GM18502 (cell line): ENCODE data around the gene NPVF.
A peak's percentile ranks its signal among the peaks of the same experiment; 100 is the strongest.

Source experiments
- ATAC-seq: cut with Tn5 transposase; IDR thresholded peaks from one replicate; pipeline ENCODE4 v1.9.1; 2021; ENCODE audit warnings: mild to moderate bottlenecking; ENCODE audit not compliant: unreplicated experiment, poor library complexity

NPVF gene, protein sequence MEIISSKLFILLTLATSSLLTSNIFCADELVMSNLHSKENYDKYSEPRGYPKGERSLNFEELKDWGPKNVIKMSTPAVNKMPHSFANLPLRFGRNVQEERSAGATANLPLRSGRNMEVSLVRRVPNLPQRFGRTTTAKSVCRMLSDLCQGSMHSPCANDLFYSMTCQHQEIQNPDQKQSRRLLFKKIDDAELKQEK

DNA sequence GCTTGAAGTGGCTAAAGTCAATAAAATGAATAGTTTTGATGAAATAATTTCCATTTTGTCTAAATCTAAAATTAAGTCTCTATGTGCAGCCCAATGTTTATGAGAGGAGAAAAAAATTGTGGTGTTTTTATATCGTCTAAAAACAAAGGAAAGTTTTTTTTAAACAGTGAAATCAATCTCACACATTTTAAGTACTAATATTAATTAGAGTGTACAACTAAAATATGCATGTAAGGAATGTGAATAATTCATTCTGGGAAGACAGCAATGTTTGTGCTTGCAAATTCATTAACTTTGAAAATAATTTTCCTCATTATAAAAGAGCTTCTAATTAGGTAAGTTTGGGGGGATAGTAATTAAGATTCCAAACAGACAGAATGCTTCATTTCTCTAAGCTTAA is at the start of gene NPVF:
TSS of gene NPVF (minus strand) at position 101 of the 400 bp plus-strand sequence. CDS start at position 54, 47 bp downstream.
- no peak for ATAC-seq

DNA sequence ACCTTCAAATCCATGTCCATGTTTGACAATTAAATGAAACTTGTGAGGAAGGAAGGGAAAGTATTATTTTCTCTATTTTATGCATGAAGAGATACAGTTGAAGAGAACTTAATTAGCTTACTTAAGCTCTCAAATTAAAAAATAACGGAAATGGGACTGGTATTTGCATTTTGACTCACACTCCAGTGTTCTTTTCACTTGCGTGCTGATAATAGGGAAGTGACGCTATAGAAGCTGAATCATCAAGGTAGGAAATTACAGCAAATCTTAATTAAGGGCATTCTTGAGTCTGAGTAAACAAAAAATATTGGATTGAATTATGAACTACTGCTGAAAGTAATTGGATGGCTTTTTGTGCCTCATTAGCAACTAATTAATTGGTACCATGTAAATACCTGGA is 44.0 kb upstream of the NPVF start:
- no peak for ATAC-seq

DNA sequence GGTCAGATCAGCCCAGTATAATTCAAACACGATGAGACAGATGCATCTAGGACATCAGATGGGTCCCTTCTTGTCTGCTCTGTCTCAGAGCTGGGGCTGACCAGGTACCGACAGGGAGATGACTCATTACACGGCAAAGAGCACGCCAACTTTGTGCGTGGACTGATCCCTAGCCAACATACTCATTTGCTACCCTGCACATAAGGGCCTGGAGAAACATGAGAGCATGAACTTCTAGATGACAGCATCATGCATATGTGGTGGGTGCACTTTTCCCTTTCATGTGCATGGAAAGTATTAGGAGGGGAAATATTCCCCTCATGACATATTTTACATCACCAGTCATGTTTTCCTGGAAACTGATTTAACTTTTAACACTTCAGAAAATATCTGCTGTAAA is 35.1 kb upstream of the NPVF start:
- ATAC-seq: no peak

DNA sequence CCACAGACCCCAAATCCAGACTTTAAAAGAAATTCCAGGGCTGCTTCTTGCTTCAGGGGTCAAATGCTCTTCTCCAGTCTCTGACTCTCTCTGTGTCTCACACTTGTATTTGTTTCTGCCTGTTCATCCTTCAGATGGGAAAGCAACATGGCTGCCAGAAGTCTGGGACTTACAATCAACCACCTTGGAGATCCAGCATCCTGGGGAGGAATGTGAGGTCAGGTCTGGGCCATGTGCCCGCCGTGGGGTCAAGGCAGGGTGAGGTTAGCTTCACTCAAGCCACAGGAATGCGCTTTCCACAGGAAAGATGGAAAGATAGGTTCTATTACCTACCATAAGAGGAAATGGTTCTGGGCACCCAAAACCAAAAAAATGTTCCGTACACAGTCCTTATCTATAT is 34.3 kb upstream of the NPVF start:
- ATAC-seq: no peak

DNA sequence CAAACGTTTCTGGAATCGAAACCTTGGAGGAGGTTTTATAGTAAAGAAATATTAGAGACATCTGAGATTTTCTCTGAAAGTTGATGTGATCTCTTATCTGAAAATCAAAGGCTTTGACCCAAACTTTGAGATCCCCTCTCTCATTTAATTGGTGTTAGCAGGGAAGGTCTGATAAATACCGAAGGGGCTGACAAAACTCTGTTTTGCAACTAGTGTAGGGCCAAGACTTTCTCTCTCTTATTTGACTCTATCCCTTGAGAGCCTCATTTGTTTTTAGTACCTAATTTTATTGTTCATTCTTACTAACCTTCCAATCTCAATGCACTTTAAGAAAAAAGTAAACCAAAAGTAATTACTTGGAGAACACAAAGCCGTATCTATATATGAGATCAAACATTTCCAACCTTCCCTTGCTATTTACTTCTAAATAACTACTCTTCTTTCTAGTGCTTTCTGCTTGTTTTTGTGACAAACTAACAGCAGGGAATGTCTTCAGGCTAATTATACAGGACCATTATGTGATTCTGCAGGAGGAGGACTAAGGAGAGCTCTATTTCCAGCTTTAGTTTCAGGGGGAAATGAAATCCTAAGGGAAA is 33.4 kb upstream of the NPVF start:
- no peak for ATAC-seq

DNA sequence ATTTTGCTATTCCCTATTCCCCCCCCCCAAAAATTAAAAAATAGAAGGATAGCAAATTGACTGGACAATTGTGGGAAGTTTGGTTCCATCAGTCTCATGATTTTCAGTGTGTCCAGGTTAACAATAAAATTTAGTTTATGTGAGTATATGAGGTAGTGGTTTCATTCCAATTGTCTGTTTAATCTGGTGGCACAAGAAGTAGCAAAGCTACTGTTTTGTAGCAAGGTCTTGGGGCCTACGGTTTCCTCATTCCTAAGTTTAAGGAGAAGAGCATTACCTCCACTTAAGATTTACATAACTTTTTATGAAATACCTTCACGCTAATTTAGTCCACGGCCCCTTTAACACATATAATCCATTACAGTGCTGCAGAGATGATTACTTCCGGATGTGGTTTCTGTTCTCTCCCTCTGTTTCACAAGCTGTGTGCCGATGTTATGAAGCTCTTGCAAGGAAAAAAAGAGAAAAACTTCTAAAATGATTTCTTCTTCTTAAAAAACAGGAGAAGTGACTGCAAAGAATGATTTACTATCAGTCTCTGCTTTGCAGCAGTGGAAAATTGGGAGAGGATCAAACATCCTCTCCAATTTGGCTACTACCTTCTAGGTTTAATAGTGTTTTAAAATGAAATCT is 32.7 kb upstream of the NPVF start:
- ATAC-seq: no peak

DNA sequence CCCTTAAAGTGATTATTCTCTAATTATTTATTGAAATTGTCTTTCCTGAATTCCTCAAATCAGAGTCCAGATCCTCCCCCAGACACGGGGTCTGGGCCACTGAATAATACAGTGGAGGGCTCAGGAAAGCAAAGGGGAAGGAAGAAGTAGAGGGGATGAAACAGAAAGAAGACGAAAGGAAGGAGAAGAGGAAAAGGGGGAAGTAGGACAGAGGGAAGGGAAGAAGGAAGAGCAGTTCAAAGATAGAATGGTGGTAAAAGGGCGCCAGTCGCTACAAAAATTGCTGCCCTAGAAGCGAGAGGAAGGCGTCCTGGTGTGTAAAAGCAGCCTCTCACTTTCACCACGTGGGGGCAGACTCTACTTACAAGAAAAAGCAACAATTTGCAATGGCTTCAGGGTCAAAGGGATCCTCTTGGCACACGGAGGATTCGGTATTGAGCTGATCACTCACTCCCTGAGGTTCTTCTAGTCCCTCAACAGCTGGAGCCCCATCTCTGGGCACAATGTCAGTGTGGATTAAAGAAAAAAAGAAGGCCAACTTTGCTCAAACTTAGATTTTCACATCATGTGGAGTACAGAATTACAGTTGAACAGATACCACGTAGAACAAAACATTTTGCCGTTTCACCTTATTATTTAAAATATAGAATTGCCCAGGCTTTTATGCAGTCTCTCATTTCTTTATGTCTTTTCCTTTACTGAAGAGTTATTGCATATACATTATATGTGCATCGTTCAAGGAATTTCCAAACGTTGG is 31.4 kb upstream of the NPVF start:
- peak; percentile 62 for ATAC-seq

DNA sequence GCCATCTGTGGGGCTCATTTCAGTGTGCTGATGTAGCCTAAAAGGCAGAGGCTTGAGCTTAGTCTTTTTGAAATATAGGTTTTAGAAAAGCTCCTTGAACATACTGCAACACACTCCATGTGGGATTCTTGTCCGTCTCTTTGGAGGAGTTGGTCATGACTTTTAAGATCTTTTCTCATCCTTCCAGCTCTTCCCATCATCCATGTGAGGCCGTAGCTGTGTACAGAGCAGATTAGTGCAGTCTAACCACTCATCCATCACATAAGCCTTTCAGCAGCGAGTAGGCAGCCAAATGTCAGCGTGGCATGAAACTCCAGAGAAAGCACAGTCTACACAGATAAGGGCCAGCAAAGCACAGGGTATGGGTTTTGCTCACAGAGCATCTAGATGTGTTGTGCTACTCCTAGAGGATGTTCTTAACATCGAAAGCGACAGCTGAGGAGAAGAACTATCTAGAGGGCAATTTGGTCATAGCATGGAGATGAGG is 28.1 kb upstream of the NPVF start:
- ATAC-seq: no peak

DNA sequence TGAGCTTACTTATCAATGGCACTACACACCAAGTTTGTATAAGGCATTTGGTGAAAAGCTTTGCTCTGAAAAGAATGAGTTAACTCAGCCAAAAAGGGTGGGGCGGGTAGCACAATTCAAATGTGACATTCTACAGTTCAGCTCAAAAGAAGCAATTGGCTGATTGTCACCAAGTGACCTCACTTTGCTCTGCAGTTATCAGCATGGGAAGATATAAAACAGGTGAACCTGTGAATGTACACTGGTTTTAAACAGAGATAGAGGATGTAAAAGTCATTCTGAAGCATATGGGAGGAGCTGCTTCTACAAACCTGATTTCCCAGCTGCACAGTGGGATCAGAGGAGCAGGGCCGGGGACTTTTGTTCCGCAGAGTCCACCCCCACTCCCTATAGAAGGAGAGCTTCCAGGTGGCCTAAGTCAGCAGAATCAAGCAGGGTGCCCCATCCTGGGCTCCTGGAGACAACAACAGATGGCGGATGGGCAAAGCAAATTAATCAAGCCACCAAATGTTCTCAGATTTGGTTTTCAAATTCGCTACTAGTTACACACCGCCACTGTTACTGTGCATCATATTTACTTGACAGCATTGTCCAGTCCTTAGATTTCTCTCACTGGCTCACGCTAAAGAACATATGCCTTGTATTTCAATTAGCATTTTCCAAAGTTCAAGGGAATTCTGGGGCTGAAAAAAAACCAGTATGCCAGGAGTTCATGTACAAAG is 27.5 kb upstream of the NPVF start:
- ATAC-seq: no peak

DNA sequence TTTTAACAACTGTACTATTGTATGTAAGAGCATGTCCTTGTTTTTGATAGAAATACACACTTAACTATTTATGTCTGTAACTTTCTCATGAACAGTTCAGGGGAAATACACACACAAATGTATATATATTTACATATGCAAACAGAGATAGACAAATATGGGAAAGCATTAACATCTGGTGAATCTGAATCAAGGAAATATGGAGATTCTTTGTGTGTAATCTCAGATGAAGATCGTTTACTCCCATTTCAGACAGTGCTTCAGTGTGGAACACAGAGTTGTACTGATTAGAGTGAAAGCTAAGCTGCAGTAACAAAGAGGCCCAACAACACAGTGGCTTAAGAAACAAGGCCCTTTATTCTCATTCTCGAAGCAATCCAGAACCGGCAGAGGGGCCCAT is 26.3 kb upstream of the NPVF start:
- ATAC-seq: no peak

DNA sequence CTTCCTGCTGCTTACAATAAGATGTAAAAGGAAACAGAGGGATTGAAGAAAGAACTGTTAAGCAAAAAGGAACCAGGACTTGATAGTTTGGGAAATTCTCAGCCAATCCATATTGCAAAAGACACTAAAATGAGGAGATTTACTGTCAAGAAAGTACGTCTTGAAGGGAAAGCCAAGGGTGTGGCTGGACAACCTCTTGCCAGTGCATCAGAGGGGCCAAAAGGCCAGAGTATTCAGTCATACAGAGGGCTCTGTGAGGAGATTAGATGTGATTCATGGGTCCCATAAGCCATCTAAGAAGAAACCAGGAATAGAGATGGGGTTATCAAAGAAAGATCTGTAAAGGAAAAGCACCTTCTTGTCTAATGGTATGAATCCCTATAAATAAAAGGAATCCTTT is 25.4 kb upstream of the NPVF start:
- no peak for ATAC-seq

DNA sequence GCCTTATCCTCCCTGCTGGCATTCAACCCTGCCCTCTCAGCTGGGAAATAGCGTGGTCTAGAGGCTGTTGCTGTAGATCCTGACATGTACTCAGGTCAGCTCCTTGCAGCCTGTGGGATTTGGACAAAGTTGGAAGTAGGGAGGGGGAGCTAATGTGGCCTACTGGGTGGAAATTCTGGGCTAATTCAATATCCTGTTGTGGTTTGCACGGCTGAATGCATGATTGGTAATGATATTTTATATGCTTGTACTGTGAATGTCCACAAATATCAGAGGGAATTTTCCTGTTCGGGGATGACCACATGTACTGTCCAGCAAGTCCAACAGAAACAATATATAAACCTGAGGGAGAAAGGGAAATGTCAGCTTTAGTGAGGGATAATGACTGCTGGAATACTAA is 22.1 kb upstream of the NPVF start:
- no peak for ATAC-seq

DNA sequence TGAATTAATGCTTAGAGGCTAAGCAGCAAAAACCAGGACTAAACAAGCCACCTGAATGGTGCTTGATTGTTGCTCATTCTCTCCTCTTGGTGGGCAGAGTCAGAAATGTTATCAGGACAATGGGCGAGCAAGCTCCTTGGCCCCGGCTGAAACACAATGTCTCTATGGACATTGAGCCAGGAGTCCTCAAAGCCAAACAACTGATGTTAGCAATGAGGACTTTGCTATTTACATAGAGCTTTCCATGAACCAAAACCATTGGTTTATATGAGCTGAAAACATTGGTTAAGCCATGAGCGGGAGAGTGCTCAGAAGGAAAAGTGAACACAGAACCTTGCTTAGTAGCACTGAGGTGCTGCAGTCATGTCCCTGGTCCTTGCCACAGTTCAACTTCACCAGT is 21.5 kb upstream of the NPVF start:
- ATAC-seq: no peak

DNA sequence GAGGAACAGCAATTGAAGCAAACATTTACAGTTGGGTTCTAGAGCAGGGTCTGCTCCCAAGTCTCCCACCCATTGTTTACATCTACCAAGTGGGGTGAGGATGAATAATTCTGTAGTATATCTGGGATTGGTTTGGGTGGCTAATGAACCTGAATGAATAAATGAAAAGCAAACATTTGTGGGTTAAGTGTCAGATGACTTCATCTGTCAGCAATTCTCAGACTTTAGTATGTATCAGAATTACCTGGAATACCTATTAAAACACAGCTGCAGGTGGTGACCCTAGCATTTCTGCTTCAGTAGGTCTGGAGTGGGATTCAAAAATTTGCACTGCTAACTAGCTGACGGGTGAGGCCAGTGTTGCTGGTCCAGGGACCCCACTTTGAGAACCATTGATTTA is 18.0 kb upstream of the NPVF start:
- ATAC-seq: no peak

DNA sequence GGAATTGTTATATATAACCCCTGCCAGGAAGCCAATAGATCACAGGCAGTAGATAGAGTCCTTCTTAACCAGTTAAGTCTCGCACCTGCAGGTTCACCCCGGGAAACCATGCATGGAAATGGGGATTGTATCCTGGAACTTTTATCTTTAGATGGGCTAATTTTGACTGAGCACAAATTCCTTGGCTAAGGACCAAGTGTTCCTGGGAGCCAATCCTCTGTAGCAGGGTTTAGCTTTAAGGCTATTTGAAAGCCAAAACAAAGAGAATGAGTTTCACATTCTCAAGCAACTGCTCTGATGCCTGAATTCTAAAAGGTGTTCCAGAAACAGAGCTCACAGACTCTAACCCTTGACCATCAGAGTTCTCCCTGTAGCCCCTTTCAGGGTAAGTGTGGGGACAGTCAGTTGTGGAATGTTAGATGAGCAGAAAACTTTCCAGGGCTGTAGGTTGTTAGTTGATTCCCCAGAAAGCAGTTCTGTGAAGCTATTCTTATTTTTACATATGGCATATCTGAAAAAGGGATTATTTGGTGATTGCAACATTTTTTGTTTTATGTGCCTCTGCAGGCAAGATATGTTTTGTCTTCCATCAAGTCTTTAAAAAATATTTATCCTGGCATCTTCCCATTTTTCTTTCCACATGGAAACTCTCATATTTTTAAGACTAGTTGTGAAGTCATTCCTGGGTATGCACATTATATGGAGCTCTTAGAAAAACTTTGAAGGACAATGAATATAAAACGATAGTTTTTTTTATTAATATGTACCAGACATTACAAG is 16.2 kb upstream of the NPVF start:
- ATAC-seq: no peak

DNA sequence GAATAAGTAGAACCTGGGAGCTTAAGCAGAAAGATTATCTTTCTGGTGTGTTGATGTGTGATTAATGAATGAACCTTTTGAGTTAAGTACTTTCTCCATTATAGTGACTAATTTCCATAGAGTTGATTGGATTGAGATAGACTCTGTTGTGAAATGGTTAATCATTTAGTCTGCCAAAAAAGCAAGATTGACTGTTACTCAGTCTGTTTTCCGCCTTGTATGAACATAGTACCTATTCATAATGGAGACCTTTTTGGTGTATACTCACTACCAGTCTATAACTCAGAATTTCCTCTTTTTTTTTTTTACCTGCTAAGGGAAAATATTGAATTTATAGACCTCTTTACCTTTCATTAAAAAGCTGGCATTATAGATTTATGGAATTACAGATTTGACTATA is 14.4 kb upstream of the NPVF start:
- no peak for ATAC-seq

DNA sequence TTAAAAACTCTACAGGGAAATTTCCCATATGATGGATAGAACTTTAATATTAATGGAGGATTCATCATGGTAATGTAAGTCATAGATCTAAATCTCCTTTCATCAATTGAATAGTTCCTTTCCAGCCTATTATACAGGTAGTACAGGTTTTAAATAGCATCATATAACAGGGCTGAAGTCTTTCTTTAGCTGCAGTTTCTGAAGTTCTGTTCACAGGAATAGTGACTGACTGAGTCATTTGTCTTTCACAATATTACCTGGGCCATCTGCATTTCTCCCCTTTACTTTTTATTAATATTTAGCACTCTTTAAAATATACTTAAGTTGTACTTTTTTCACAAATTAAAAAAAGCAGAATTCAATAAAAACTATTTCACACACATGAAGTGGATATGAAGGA is 12.6 kb upstream of the NPVF start:
- ATAC-seq: no peak

DNA sequence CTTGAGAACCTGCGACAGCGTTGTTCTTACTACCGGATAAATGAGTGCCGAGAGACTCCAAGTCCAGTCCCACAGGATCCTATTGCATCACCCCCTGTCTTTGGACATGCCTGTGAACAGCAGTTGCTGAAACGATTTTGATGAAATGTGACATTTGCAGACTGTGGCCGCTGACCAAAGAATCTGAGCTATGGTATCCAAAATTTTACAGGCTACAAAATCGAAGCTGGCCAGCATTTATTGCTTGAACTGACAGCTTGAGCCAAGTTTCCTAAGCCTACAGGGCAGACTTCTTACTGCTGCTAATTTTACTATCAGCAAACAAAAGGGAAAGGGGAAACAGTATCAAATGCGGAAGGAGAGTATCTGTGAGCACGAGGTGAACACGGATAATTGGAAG is 12.1 kb upstream of the NPVF start:
- no peak for ATAC-seq

DNA sequence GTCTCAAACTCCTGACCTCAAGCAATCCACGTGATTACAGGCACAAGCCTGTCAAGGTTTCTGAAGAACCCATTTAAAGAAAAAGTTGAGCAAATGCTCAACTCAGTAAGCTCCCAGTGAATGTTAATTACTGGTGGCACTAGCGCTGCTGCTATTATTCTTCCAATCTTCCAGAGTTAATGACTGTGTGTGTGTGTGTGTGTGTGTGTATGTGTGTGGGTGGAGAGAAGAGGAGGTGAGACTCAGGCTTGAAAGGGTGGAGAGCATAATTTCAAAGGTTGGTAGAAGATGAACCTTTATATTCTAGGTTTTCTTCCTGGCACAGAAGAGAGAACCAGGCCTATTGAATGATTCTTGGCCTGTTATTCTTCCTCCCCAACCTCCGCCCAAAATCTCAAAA is 11.6 kb upstream of the NPVF start:
- no peak for ATAC-seq
